Endothelial cell of umbilical vein (primary cell): ENCODE data around the gene SIGLEC8. TPM values are rescaled to one million over a fixed set of nuclear protein-coding genes. Genes with fewer than 3 reads are reported as not detected.

Experiments used
- BruUV-seq: library from RNA; stranded (reverse); fragments of 400-500 nt; replicated peaks from 2 replicates; lab custom pipeline; 2021; lab: Mats Ljungman, UMichigan
- CTCF ChIA-PET: fragments of 300-600, 350-600 bp; sonication (Branson Sonifier 250); formaldehyde crosslinking; loops from one replicate; lab custom pipeline; 2021; ENCODE audit warnings: antibody characterized with exemption, inconsistent platforms; lab: Charles Lee
- POLR2A ChIA-PET: fragments of 300-600, 350-600 bp; sonication (Branson Sonifier 250); formaldehyde crosslinking; loops from one replicate; lab custom pipeline; 2021; ENCODE audit warnings: antibody characterized with exemption, inconsistent platforms; lab: Charles Lee
- DNase-seq: peaks from one replicate; pipeline ENCODE4 v3.0.0-alpha.2; 2011; ENCODE audit warnings: low read depth, low spot score
- FAIRE-seq: peaks from 2 replicates; lab custom pipeline; 2011; peaks lifted over from hg19 to GRCh38; lab: Jason Lieb, UNC
- H2AFZ ChIP-seq: 2 replicates; pipeline ENCODE4 v1.6.0; 2012; ENCODE audit warnings: low read depth, low read length, control low read depth, inconsistent platforms
- H3K27ac ChIP-seq: 2 replicates; pipeline ENCODE4 v1.5.1; 2011; ENCODE audit warnings: low read depth, mild to moderate bottlenecking, control low read depth, low read length, moderate library complexity; ENCODE audit not compliant: insufficient read depth
- H3K27me3 ChIP-seq, 2 experiments: 2 replicates each; pipeline versions ENCODE4 v1.6.0 to v1.6.1; 2011; ENCODE audit warnings: low read length in 2 of 2, mixed read lengths in 1 of 2; ENCODE audit not compliant: control insufficient read depth in 2 of 2, insufficient read depth in 2 of 2
- H3K36me3 ChIP-seq, 2 experiments: 2 replicates in 1 of 2; 3 replicates in 1 of 2; pipeline ENCODE4 v1.5.1; 2011; ENCODE audit warnings: low read length in 2 of 2, mild to moderate bottlenecking in 1 of 2, moderate library complexity in 1 of 2; ENCODE audit not compliant: control insufficient read depth in 2 of 2, insufficient read depth in 2 of 2; ENCODE audit errors: extremely low read depth in 1 of 2
- H3K4me1 ChIP-seq: 3 replicates; pipeline ENCODE4 v1.5.1; 2011; ENCODE audit warnings: mild to moderate bottlenecking, low read length; ENCODE audit not compliant: control insufficient read depth, insufficient read depth; ENCODE audit errors: extremely low read depth
- H3K4me2 ChIP-seq: 2 replicates; pipeline ENCODE4 v1.6.1; 2011; ENCODE audit warnings: low read length, control low read depth, mixed read lengths; ENCODE audit not compliant: insufficient read depth
- H3K4me3 ChIP-seq, 3 experiments: fragments of 200-600 bp in 1 of 3; sonication (generic), shearing (Covaris generic) in 1 of 3; replicated peaks in 1 of 3; 2 replicates each; pipeline ENCODE4 v1.5.1; 2011 to 2016; ENCODE audit warnings: control low read depth in 3 of 3, low read length in 3 of 3, mild to moderate bottlenecking in 2 of 3, inconsistent platforms in 1 of 3, low read depth in 1 of 3, moderate library complexity in 1 of 3; ENCODE audit not compliant: insufficient read depth in 1 of 3
- H3K79me2 ChIP-seq: 2 replicates; pipeline ENCODE4 v1.6.0; 2012; ENCODE audit warnings: low read length, inconsistent platforms; ENCODE audit not compliant: control insufficient read depth, insufficient read depth
- H3K9ac ChIP-seq: replicated peaks from 2 replicates; pipeline ENCODE3; 2011; ENCODE audit warnings: low read length, control low read depth; ENCODE audit not compliant: insufficient read depth; ENCODE audit errors: extremely low read depth
- H3K9me1 ChIP-seq: replicated peaks from 3 replicates; pipeline ENCODE4 v1.6.0; 2011; ENCODE audit warnings: mild to moderate bottlenecking, low read length; ENCODE audit not compliant: control insufficient read depth, insufficient read depth; ENCODE audit errors: extremely low read depth
- H3K9me3 ChIP-seq: replicated peaks from 2 replicates; pipeline ENCODE4 v1.5.1; 2012; ENCODE audit warnings: low read length, inconsistent platforms; ENCODE audit not compliant: control insufficient read depth, insufficient read depth
- H4K20me1 ChIP-seq: replicated peaks from 2 replicates; pipeline ENCODE3; 2011; ENCODE audit warnings: mild to moderate bottlenecking, low read length; ENCODE audit not compliant: control insufficient read depth, insufficient read depth; ENCODE audit errors: extremely low read depth
- CTCF ChIP-seq, 2 donors: IDR thresholded peaks; 1 replicate in 1 of 2; 2 replicates in 1 of 2; pipeline ENCODE4 v1.5.1; 2011; ENCODE audit warnings: low read length in 2 of 2, mild to moderate bottlenecking in 2 of 2, moderate library complexity in 2 of 2, control low read depth in 1 of 2, inconsistent platforms in 1 of 2, low read depth in 1 of 2; ENCODE audit not compliant: insufficient read depth in 1 of 2; ENCODE audit errors: extremely low read depth in 1 of 2
- EZH2 ChIP-seq: IDR thresholded peaks from 2 replicates; pipeline ENCODE4 v1.6.1; 2012; ENCODE audit warnings: borderline replicate concordance, low read depth, mild to moderate bottlenecking, moderate library complexity, low read length, inconsistent platforms; ENCODE audit not compliant: severe bottlenecking
- FOS ChIP-seq: IDR thresholded peaks from 2 replicates; pipeline ENCODE4 v1.6.1; 2011; ENCODE audit warnings: mild to moderate bottlenecking, low read length, moderate library complexity, borderline replicate concordance; ENCODE audit not compliant: insufficient read depth
- GATA2 ChIP-seq: IDR thresholded peaks from 2 replicates; pipeline ENCODE4 v1.7.0; 2011; ENCODE audit warnings: low read depth, mild to moderate bottlenecking, moderate library complexity, mixed read lengths, low read length; ENCODE audit not compliant: insufficient read length, insufficient read depth
- JUN ChIP-seq: IDR thresholded peaks from 2 replicates; pipeline ENCODE4 v1.6.1; 2011; ENCODE audit warnings: borderline replicate concordance, low read depth; ENCODE audit not compliant: insufficient read length, insufficient read depth
- MAX ChIP-seq: IDR thresholded peaks from 2 replicates; pipeline ENCODE4 v1.6.1; 2011; ENCODE audit not compliant: insufficient read depth, insufficient read length
- MYC ChIP-seq: IDR thresholded peaks from one replicate; pipeline ENCODE4 v1.6.1; 2011; ENCODE audit warnings: mild to moderate bottlenecking, low read depth, low read length
- POLR2A ChIP-seq: IDR thresholded peaks from 2 replicates; pipeline ENCODE4 v1.6.1; 2012; ENCODE audit warnings: low read depth, mild to moderate bottlenecking, control low read depth, low read length
- POLR2AphosphoS5 ChIP-seq: IDR thresholded peaks from 2 replicates; pipeline ENCODE4 v1.6.1; 2012; ENCODE audit warnings: low read depth, mild to moderate bottlenecking, control low read depth, low read length, moderate library complexity; ENCODE audit not compliant: insufficient read depth
- dilution Hi-C: fragments of 300-500 bp; cut with MboI; formaldehyde crosslinking; loops from one replicate; pipeline ENCODE4 v1.15.0; 2019; ENCODE audit warnings: low sequenced_read_pairs; ENCODE audit not compliant: extremely low pct_ligation_motif_present
- intact Hi-C: fragments of 100-400 bp; cut with micrococcal nuclease; formaldehyde crosslinking; loops from one replicate; pipeline ENCODE4 v1.10.0; 2022
- polyA plus RNA-seq, 4 experiments: library from polyadenylated mRNA; depleted of rRNA in 3 of 4; stranded (reverse) in 3 of 4; unstranded in 1 of 4; fragments of >200 nt; gene quantifications; 2 replicates each; pipeline versions ENCODE4 v1.2.1 to v1.2.3, GENCODE V29; 2011 to 2012; ENCODE audit warnings: missing spikeins in 1 of 4
- total RNA-seq: library from RNA; stranded (reverse); gene quantifications from 2 replicates; pipeline ENCODE4 v1.2.3, GENCODE V29; 2021

The SIGLEC8 gene
- total and polyA plus RNA-seq, 2 donors (not counting 3 experiments of a cell fraction or from before 2014, with no cell fraction given) = not detected

GRCh38 chr19:51488491-51488890 is 30.2 kb upstream of the SIGLEC8 start:
- no peaks in the 10 kb centered on the region for H3K27me3 ChIP-seq
- ChIA-PET CTCF (no interaction called here), POLR2A (no interaction called here)
- intact Hi-C loops (no loop called here), dilution Hi-C loops (no loop called here)
- no peak overlapping the region for H3K27ac ChIP-seq
- no peaks in the 10 kb centered on the region for H3K9me1 ChIP-seq
- FAIRE-seq (no peak), DNase-seq (no peak)
- BruUV-seq = no TSS peak
- TF ChIP-seq POLR2AphosphoS5 (no peak), MAX (no peak), JUN (no peak), POLR2A (no peak), CTCF (IDR thresholded peaks at IDR 0.05; ENCODE audit: extremely low read depth in 1 of 2, insufficient read depth in 1 of 2, low read depth in 1 of 2, low read length in 2 of 2) (no peak), EZH2 (no peak), GATA2 (no peak), FOS (no peak), MYC (no peak)
- H3K4me1 ChIP-seq = no peaks in the 10 kb centered on the region
- no peak overlapping the region for H3K9ac ChIP-seq
- no peaks in the 10 kb centered on the region for H3K36me3 ChIP-seq
- no peak overlapping the region for H3K4me2 ChIP-seq
- H3K9me3 ChIP-seq = no peaks in the 10 kb centered on the region
- H3K79me2 ChIP-seq = no peaks in the 10 kb centered on the region
- no peaks in the 10 kb centered on the region for H4K20me1 ChIP-seq
- no peak overlapping the region for H3K4me3 ChIP-seq
- no peak overlapping the region for H2AFZ ChIP-seq
